NCI-H510A (cell line): ENCODE data around the gene RAPGEF2.

ENCODE experiments used
- DNase-seq: peaks from one replicate; lab custom pipeline; 2025; lab: John Stamatoyannopoulos, UW

Gene RAPGEF2

DNA sequence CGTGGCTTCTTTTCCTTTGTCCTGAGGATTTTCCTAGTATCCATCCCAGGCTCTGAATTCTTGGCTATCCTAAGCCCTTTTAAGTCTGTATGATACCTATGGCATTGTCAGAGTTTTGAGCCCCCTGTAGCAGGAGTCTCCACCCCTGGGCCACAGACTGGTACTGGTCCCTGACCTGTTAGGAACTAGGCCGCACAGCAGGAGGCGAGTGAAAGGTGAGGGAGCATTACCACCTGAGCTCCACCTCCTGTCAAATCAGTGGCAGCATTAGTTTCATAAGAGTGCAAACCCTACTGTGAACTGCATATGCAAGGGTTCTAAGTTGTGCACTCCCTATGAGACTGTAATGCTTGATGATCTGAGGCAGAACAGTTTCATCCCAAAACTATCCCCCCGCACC is 216.1 kb downstream of the RAPGEF2 start:
- no peak for DNase-seq

DNA sequence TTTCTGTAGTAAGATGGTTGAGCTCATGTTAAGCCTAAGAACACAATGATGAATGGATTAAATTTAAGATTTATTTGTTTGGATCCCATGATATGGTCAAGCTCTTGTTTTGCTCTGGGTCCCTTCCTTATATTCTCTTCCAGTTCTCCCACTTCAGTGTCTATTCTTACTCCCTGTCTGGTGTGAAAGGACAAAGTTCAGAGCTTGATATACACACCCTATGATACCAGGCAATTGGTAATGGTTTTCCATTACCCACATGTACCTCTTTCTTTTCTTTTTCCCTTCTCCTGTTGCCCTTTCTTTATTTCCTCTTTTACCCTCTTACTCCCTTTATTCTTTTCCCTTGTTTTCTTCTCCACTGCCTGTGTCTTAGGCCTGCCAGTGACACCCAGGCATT is 223.6 kb downstream of the RAPGEF2 start:
- no peak for DNase-seq

DNA sequence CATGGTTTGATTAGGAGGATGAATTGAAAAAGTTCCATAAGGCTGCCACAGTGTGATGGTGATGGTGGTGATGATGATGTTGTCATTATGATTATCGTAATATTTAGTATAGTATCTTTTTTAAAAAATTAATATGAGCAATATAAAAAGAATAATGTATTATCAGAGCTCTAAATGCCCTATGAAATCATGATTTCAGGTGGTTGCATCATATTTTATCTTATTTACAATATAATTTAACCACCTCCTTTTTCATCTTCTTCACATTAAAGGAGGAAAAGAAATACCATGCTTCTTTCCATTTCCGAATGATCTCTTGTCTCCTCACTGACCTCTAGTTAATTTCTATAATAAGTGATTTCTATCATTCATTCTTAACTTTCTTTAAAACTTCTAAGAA is 225.9 kb downstream of the RAPGEF2 start:
- no peak for DNase-seq

DNA sequence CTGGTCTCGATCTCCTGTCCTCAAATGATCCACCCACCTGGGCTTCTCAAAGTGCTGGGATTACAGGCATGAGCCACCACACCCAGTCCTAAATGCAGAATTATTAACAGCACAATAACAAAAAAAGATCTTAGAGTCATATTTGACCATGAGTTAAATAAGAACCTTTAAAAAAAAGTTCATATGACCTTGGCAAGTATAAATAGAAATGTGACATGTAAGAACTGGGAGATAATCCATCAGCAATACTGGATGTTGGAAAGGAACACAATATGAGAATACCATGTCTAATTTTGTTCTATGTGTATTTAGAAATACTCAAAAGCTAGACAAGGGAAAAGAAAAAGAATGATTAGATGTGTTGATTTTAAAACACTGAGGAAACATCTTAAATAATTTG is 231.6 kb downstream of the RAPGEF2 start:
- no peak for DNase-seq

DNA sequence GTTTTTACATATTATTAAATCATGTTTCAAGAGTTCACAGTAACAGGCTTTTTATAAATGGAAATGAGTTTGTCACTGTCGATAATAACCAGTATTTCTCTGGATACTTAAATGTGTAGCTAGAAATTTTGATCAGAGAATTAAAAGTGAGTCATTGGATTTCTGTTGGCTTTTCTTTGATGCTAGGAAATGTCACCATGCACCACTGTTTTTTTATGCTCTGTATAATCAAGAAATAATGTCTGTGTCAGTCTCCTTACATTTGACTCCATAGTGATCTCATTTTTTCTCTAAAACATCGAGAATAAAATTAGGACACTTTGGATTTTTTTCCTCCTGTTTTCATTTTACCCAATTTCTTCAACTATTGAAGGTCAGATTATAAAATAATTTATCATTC is 234.2 kb downstream of the RAPGEF2 start:
- DNase-seq = no peak

GRCh38 chr4:159341522-159341921 is 238.6 kb downstream of the RAPGEF2 start:
- DNase-seq = no peak

DNA sequence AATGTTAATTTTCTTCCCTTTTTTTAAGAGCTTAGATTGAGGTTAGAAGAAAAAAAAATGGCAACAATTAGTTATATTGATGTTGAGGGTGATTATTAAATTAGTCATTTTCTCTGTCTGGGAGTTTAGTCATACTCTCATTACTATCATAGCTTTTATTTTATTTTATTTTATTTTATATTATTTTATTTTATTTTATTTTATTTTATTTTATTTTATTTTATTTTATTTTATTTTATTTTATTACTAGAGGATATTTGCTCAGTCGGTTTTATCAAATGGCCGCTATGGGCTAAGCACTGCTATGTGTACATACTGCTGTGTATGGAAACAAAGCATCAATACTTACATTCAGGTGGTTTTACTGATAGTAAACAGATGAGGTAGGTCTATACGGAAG is 239.5 kb downstream of the RAPGEF2 start:
- no peak for DNase-seq

DNA sequence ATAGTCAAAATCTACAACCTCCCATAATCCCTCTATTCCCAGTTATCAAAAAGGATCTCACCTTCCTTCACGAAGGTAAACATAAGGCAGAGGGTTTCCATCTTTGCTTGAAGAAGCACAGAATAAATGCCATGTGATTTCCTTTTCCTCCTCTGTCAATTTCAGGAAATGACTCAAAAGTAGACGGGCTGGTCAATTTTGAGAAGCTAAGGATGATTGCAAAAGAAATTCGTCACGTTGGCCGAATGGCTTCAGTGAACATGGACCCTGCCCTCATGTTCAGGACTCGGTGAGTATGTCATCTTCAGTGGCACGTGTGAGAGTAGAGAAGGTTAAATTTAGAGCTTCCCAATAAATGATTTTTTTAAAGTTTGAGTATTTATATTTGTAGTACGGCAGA is 240.2 kb downstream of the RAPGEF2 start:
- DNase-seq = no peak

DNA sequence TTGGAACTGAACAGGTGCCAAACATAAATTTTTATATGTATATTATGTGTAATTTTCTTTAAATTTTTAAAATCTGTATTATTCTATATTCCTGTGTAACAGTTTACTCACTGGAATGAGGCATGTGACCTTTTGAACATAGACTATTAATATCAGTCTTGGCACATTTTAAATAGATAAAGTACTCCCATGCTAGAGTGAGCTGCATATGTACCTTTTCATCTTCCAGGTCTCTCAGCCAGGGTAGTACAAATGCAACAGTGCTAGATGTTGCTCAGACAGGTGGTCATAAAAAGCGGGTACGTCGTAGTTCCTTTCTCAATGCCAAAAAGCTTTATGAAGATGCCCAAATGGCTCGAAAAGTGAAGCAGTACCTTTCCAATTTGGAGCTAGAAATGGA is 242.0 kb downstream of the RAPGEF2 start:
- no peak for DNase-seq

- DNase-seq = no peak
Observed at GRCh38 chr4:159346681-159347080, 243.8 kb downstream of the RAPGEF2 start.

- DNase-seq = no peak
Observed at GRCh38 chr4:159347813-159348212, 244.9 kb downstream of the RAPGEF2 start.

DNA sequence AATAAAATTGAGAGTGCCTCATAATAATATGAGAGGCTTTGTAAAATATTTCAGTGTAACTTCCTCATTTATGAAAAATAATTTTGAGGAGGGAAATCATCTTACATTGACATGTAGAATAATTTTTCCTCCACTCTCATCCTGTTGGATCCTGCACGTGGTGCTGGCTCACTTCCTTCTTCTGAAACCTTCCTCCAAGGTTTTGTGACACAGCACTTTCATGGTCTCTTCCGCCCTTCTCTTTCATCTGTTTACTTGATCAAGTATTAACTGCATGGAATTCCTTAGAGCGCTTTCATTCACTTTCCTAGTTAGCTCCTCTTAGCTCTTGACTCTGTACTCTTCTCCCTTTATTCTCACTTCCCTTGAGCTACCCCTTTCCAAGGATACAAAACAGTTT is 246.5 kb downstream of the RAPGEF2 start:
- DNase-seq = no peak

GRCh38 chr4:159352609-159353008 is 249.7 kb downstream of the RAPGEF2 start:
- DNase-seq = no peak

DNA sequence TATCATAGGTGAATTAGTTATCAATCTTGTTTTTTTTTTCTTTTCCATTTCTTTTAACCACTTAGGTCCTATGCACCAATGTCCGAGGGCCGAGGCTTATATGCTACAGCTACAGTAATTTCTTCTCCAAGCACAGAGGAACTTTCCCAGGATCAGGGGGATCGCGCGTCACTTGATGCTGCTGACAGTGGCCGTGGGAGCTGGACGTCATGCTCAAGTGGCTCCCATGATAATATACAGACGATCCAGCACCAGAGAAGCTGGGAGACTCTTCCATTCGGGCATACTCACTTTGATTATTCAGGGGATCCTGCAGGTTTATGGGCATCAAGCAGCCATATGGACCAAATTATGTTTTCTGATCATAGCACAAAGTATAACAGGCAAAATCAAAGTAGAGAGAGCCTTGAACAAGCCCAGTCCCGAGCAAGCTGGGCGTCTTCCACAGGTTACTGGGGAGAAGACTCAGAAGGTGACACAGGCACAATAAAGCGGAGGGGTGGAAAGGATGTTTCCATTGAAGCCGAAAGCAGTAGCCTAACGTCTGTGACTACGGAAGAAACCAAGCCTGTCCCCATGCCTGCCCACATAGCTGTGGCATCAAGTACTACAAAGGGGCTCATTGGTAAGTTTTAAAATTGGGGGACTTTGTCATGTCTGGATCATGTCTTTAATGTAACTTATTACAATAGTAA is 250.7 kb downstream of the RAPGEF2 start:
- no peak for DNase-seq

- no peak for DNase-seq
Observed at GRCh38 chr4:159355466-159355865, 252.6 kb downstream of the RAPGEF2 start.

GRCh38 chr4:159357350-159357749 is 254.5 kb downstream of the RAPGEF2 start:
- no peak for DNase-seq

DNA sequence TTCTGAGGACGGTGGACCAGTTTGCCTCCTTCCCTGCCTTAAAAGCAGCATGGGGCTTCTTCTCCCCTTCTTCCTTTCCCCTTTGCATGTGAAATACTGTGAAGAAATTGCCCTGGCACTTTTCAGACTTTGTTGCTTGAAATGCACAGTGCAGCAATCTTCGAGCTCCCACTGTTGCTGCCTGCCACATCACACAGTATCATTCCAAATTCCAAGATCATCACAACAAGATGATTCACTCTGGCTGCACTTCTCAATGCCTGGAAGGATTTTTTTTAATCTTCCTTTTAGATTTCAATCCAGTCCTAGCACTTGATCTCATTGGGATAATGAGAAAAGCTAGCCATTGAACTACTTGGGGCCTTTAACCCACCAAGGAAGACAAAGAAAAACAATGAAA is 255.3 kb downstream of the RAPGEF2 start:
- DNase-seq = no peak

- no peak for DNase-seq
Observed at GRCh38 chr4:159360549-159360948, 257.7 kb downstream of the RAPGEF2 start.

- DNase-seq = no peak
Observed at GRCh38 chr4:159363361-159363760, 260.5 kb downstream of the RAPGEF2 start.

- no peak for DNase-seq
Observed at GRCh38 chr4:159366966-159367780, 264.3 kb downstream of the RAPGEF2 start.

GRCh38 chr4:159367781-159368080 is 264.9 kb downstream of the RAPGEF2 start:
- DNase-seq = no peak

GRCh38 chr4:159368320-159368719 is 265.4 kb downstream of the RAPGEF2 start:
- DNase-seq = no peak

GRCh38 chr4:159369256-159369655 is 266.4 kb downstream of the RAPGEF2 start:
- DNase-seq = no peak

DNA sequence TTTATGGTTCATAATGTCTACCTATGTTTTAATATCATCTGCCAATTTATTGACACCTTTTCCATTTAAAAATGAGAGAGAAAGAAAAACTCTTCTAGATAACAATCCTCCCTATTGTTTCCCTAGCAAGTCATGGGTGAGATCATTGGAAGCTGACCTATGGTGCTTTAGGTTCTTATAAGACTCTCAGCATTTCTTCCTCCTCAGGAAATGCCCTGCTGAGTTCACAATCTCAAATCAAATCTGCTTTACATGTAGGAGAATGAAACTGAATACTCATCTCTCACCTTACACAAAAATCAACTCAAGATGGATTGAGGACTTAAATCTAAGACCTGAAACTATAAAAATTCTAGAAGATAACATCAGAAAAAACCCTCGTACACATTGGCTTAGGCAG is 267.4 kb downstream of the RAPGEF2 start:
- DNase-seq = no peak
